ENCODE measurements around the gene GRWD1. TPM values are rescaled to one million over a fixed set of nuclear protein-coding genes. Genes with fewer than 3 reads are reported as not detected.

GRWD1 gene
- total and polyA plus RNA-seq, 2 donors (not counting 1 experiment from before 2014, with no cell fraction given): 10.6 to 40.7 TPM

DNA sequence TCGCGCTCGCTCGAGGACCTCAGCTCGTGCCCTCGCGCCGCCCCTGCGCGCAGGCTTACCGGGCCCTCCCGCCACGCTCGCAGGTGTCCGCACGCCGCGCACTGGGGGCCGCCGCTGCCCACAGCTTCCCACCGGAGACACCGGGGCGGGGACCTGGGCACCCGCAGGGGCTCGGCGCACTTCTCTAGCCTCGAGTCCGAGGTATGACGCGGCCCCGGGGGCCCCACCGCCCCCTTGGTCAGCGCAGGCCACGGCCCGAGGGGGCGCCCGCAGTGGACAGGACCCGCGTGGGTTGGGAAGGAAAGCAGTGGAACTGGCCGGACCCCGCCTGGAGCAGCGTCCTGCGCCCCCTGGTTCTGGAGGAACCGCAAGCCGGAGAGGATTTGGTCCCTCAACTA is 2.1 kb upstream of the GRWD1 start:
- Histone ChIP-seq H3K9me3 (ENCODE audit: control extremely low read depth in 1 of 3, control insufficient read depth in 2 of 3, insufficient read depth in 1 of 3, low read length in 2 of 3) (peaks cover 0 to 21% (median 0%) of the 10 kb centered on the region in 3 donors), H2AFZ (ENCODE audit: insufficient read depth, low read depth, low read length, poor library complexity, severe bottlenecking) (peak overlapping the region; percentile 98), H4K20me1 (ENCODE audit: control insufficient read depth, insufficient read depth, low read length, poor library complexity, severe bottlenecking) (no peaks in the 10 kb centered on the region), H3K27ac (ENCODE audit: low read length in 2 of 2) (no peak overlapping the region), H3K79me2 (ENCODE audit: control insufficient read depth, insufficient read depth, low read length) (peaks cover 20% of the 10 kb centered on the region), H3K4me3 (ENCODE audit: control extremely low read depth in 1 of 5, extremely low read depth in 1 of 5, insufficient read depth in 1 of 5, low read depth in 2 of 5, low read length in 4 of 5) (peak overlapping the region in 4 of 5 experiments; percentile 14 to 96 (median 60)), H3K4me2 (replicated peaks; ENCODE audit: low read depth, low read length, poor library complexity, severe bottlenecking) (peak overlapping the region; percentile 78), H3K9ac (ENCODE audit: low read length) (peak overlapping the region; percentile 95), H3K36me3 (replicated peaks in 1 of 2; ENCODE audit: control extremely low read depth in 1 of 2, control insufficient read depth in 1 of 2, extremely low read depth in 1 of 2, insufficient read depth in 2 of 2, low read length in 1 of 2) (peaks cover 0 to 17% of the 10 kb centered on the region in 2 experiments), H3K4me1 (ENCODE audit: control insufficient read depth in 2 of 2, insufficient read depth in 2 of 2, low read length in 2 of 2) (peaks cover 22 to 27% of the 10 kb centered on the region in 2 donors), H3K27me3 (replicated peaks in 1 of 4; ENCODE audit: control extremely low read depth in 1 of 4, control insufficient read depth in 3 of 4, insufficient read depth in 4 of 4, low read length in 3 of 4) (peaks cover 0 to 32% (median 11%) of the 10 kb centered on the region in 4 experiments)
- WGBS (ENCODE audit: insufficient coverage): 6% methylated on average over 44 of the region's 45 CpGs
- peaks cover 22% of the 10 kb centered on the region for H3K27me3 Mint-ChIP-seq
- no peaks in the 10 kb centered on the region for H3K9me3 Mint-ChIP-seq (ENCODE audit: insufficient read depth)
- peak overlapping the region; percentile 97 for H3K4me3 Mint-ChIP-seq
- TF ChIP-seq, protein P1, sequence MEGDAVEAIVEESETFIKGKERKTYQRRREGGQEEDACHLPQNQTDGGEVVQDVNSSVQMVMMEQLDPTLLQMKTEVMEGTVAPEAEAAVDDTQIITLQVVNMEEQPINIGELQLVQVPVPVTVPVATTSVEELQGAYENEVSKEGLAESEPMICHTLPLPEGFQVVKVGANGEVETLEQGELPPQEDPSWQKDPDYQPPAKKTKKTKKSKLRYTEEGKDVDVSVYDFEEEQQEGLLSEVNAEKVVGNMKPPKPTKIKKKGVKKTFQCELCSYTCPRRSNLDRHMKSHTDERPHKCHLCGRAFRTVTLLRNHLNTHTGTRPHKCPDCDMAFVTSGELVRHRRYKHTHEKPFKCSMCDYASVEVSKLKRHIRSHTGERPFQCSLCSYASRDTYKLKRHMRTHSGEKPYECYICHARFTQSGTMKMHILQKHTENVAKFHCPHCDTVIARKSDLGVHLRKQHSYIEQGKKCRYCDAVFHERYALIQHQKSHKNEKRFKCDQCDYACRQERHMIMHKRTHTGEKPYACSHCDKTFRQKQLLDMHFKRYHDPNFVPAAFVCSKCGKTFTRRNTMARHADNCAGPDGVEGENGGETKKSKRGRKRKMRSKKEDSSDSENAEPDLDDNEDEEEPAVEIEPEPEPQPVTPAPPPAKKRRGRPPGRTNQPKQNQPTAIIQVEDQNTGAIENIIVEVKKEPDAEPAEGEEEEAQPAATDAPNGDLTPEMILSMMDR (IDR thresholded peaks at IDR 0.05): no peak
- TF ChIP-seq EZH2 (IDR thresholded peaks at IDR 0.05; ENCODE audit: borderline replicate concordance, insufficient read depth, low read depth, low read length, poor library complexity, severe bottlenecking): peak; percentile 80
- intact Hi-C loops (cut with micrococcal nuclease): no loop called here
- H3K4me1 Mint-ChIP-seq: peaks cover 39% of the 10 kb centered on the region
- DNase-seq: peak; percentile 53
- ATAC-seq (ENCODE audit: low read depth): no peak
- ChIA-PET CTCF (no interaction called here), POLR2A (interaction anchor here (0.5 kb wide), 2 partner anchors 13 to 1869 kb away, joined by 5 to 6 read pairs; no protein-coding TSS in a partner anchor)
- H3K27ac Mint-ChIP-seq: no peak overlapping the region

DNA sequence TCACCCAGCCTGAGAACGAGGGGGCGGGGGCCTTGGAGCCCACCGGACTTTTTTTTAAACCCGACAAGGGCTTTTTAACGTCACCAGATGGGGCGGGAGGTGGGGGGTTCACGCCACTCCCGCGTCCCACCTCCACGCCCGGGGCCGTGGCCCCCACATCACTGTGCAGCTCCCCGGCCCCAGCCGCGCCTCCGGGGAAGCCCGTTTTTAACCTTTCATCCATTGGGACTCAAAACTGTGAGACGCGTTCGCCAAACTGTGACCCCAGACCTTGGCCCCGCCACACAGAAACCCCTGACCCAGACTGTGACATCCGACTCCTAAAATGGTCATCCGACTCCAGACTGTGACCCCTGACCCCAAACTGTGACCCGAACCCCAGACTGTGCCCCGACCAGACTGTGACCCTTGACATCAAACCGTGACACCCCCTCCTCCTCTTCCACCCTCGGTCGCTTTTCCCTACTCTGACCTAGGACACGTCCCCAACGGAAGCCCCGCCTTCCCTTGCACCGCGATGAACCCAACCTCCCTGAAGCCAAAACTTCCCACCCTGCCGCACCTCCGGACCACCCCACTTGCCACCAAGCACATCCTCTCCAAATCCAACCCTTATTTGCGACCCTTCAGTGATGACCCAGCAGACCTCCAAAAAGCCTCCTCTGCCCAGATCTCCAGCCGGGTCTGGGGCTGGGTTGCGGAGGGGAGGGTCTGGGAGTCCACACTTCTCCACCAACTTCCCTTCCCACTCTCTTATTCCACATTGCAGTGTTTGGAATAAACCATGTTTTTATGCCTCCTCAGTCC is 1.5 kb upstream of the GRWD1 start:
- peaks cover 40% of the 10 kb centered on the region for H3K4me1 Mint-ChIP-seq
- intact Hi-C loops (cut with micrococcal nuclease): no loop called here
- peak overlapping the region; percentile 98 for H2AFZ ChIP-seq (ENCODE audit: insufficient read depth, low read depth, low read length, poor library complexity, severe bottlenecking)
- H3K9ac ChIP-seq (ENCODE audit: low read length): peak overlapping the region; percentile 95
- no peak overlapping the region for H3K27ac ChIP-seq (ENCODE audit: low read length in 2 of 2)
- DNase-seq (peak; percentile 36), ATAC-seq (ENCODE audit: low read depth) (no peak)
- H3K27me3 Mint-ChIP-seq: peaks cover 22% of the 10 kb centered on the region
- ChIA-PET CTCF (interaction anchor here (1.5 to 2.1 kb wide), 2 partner anchors 49 to 51 kb away, joined by 4 to 5 read pairs; partner anchors contain the start of gene GRIN2D), POLR2A (no interaction called here)
- peak overlapping the region; percentile 97 for H3K4me3 Mint-ChIP-seq
- no peaks in the 10 kb centered on the region for H3K9me3 Mint-ChIP-seq (ENCODE audit: insufficient read depth)
- H3K27me3 ChIP-seq (replicated peaks in 1 of 4; ENCODE audit: control extremely low read depth in 1 of 4, control insufficient read depth in 3 of 4, insufficient read depth in 4 of 4, low read length in 3 of 4): peaks cover 0 to 32% (median 11%) of the 10 kb centered on the region in 4 experiments
- H4K20me1 ChIP-seq (ENCODE audit: control insufficient read depth, insufficient read depth, low read length, poor library complexity, severe bottlenecking): no peaks in the 10 kb centered on the region
- peak overlapping the region in 4 of 5 experiments; percentile 14 to 96 (median 60) for H3K4me3 ChIP-seq (ENCODE audit: control extremely low read depth in 1 of 5, extremely low read depth in 1 of 5, insufficient read depth in 1 of 5, low read depth in 2 of 5, low read length in 4 of 5)
- TF ChIP-seq EZH2 (IDR thresholded peaks at IDR 0.05; ENCODE audit: borderline replicate concordance, insufficient read depth, low read depth, low read length, poor library complexity, severe bottlenecking): peak; percentile 51
- TF ChIP-seq, protein P1 (IDR thresholded peaks at IDR 0.05): no peak
- 18% methylated on average over 37 of the region's 38 CpGs for WGBS (ENCODE audit: insufficient coverage)
- H3K27ac Mint-ChIP-seq: peak overlapping the region; percentile 67
- H3K4me1 ChIP-seq (ENCODE audit: control insufficient read depth in 2 of 2, insufficient read depth in 2 of 2, low read length in 2 of 2): peaks cover 22 to 27% of the 10 kb centered on the region in 2 donors
- peaks cover 0 to 21% of the 10 kb centered on the region in 2 experiments for H3K36me3 ChIP-seq (replicated peaks in 1 of 2; ENCODE audit: control extremely low read depth in 1 of 2, control insufficient read depth in 1 of 2, extremely low read depth in 1 of 2, insufficient read depth in 2 of 2, low read length in 1 of 2)
- H3K9me3 ChIP-seq (ENCODE audit: control extremely low read depth in 1 of 3, control insufficient read depth in 2 of 3, insufficient read depth in 1 of 3, low read length in 2 of 3): peaks cover 0 to 21% (median 0%) of the 10 kb centered on the region in 3 donors
- H3K79me2 ChIP-seq (ENCODE audit: control insufficient read depth, insufficient read depth, low read length): peaks cover 20% of the 10 kb centered on the region
- peak overlapping the region; percentile 78 for H3K4me2 ChIP-seq (replicated peaks; ENCODE audit: low read depth, low read length, poor library complexity, severe bottlenecking)

Data from B cell (primary cell).